22Rv1 (cell line): ENCODE measurements around the gene JTB.

Experiments used
- ZFX ChIP-seq: fragments of 450-650 bp; IDR thresholded peaks from 2 replicates; pipeline ENCODE4 v1.6.1; 2017; ENCODE audit warnings: antibody characterized with exemption, borderline replicate concordance
- TF ChIP-seq, protein P1 (sequence below): fragments of 450-650 bp; IDR thresholded peaks from 2 replicates; pipeline ENCODE4 v1.5.1; 2017; ENCODE audit warnings: mild to moderate bottlenecking

DNA sequence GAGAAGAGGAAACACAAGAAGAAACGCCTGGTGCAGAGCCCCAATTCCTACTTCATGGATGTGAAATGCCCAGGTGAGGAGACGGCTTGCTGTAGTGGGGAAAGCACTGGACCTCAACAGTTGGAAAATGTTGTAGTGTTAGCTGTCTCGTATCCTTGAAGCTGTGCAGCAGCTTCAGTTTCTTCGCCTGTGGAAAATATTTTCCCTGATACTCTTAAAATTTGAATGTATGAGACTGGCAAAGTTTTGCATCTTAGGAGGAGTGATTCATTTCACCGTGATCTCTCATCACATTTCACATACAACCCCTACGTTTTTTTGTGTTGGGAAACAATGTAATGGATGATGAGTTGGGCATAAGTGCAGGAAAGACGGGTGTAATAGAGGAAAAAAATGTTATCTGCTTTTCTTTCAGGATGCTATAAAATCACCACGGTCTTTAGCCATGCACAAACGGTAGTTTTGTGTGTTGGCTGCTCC lies 13.7 kb upstream of the JTB start:
- TF ChIP-seq, protein P1, sequence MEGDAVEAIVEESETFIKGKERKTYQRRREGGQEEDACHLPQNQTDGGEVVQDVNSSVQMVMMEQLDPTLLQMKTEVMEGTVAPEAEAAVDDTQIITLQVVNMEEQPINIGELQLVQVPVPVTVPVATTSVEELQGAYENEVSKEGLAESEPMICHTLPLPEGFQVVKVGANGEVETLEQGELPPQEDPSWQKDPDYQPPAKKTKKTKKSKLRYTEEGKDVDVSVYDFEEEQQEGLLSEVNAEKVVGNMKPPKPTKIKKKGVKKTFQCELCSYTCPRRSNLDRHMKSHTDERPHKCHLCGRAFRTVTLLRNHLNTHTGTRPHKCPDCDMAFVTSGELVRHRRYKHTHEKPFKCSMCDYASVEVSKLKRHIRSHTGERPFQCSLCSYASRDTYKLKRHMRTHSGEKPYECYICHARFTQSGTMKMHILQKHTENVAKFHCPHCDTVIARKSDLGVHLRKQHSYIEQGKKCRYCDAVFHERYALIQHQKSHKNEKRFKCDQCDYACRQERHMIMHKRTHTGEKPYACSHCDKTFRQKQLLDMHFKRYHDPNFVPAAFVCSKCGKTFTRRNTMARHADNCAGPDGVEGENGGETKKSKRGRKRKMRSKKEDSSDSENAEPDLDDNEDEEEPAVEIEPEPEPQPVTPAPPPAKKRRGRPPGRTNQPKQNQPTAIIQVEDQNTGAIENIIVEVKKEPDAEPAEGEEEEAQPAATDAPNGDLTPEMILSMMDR, result no peak
- no peak for TF ChIP-seq ZFX
